GM06990 (cell line): ENCODE data around the gene GHRH.

Experiments used
- DNase-seq: peaks from one replicate; pipeline ENCODE4 v3.0.0-alpha.2; 2011; ENCODE audit not compliant: insufficient read length; ENCODE audit errors: extremely low read depth
- H3K27me3 ChIP-seq: replicated peaks from 2 replicates; pipeline ENCODE4 v1.6.0; 2011; ENCODE audit warnings: low read length; ENCODE audit not compliant: control insufficient read depth, insufficient read depth
- H3K36me3 ChIP-seq: 2 replicates; pipeline ENCODE4 v1.5.1; 2011; ENCODE audit warnings: low read length; ENCODE audit not compliant: control insufficient read depth, insufficient read depth
- H3K4me3 ChIP-seq: replicated peaks from 2 replicates; pipeline ENCODE4 v1.5.1; 2011; ENCODE audit warnings: low read depth, mild to moderate bottlenecking, control low read depth, low read length
- CTCF ChIP-seq: IDR thresholded peaks from 2 replicates; pipeline ENCODE4 v1.5.1; 2011; ENCODE audit warnings: low read length, control low read depth, mild to moderate bottlenecking, inconsistent platforms; ENCODE audit not compliant: insufficient read depth, poor library complexity, severe bottlenecking

The GHRH gene

GRCh38 chr20:37280403-37280802 is 18.8 kb upstream of the GHRH start:
- H3K4me3 ChIP-seq, result no peak overlapping the region
- no peaks in the 10 kb centered on the region for H3K27me3 ChIP-seq
- TF ChIP-seq CTCF, result no peak
- H3K36me3 ChIP-seq, result no peaks in the 10 kb centered on the region
- no peak for DNase-seq

- no peak for TF ChIP-seq CTCF
- H3K27me3 ChIP-seq, result no peaks in the 10 kb centered on the region
- H3K36me3 ChIP-seq, result no peaks in the 10 kb centered on the region
- DNase-seq, result no peak
- no peak overlapping the region for H3K4me3 ChIP-seq
Observed at GRCh38 chr20:37279820-37280219, 18.2 kb upstream of the GHRH start.

GRCh38 chr20:37278966-37279590 is 17.5 kb upstream of the GHRH start:
- Histone ChIP-seq H3K27me3 (no peaks in the 10 kb centered on the region), H3K36me3 (no peaks in the 10 kb centered on the region), H3K4me3 (no peak overlapping the region)
- no peak for TF ChIP-seq CTCF
- DNase-seq, result no peak

- TF ChIP-seq CTCF, result no peak
Observed at GRCh38 chr20:37277253-37277593, 15.6 kb upstream of the GHRH start.

GRCh38 chr20:37276494-37277252 is 15.1 kb upstream of the GHRH start:
- no peak overlapping the region for H3K4me3 ChIP-seq
- H3K36me3 ChIP-seq, result no peaks in the 10 kb centered on the region
- no peaks in the 10 kb centered on the region for H3K27me3 ChIP-seq
- DNase-seq, result peak; percentile 49
- TF ChIP-seq CTCF, result peak; percentile 58

More at GRCh38 chr20:37277253-37277593, 15.6 kb upstream of the GHRH start:
- H3K27me3 ChIP-seq, result no peaks in the 10 kb centered on the region
- no peak overlapping the region for H3K4me3 ChIP-seq
- no peaks in the 10 kb centered on the region for H3K36me3 ChIP-seq
- no peak for DNase-seq
